Neuron (in vitro differentiated cells): ENCODE measurements around the gene TMEM92.

ENCODE experiments used
- H2AFZ ChIP-seq: one replicate; pipeline ENCODE4 v1.6.1; 2013; ENCODE audit warnings: low read depth, mild to moderate bottlenecking, inconsistent platforms, low read length, moderate library complexity
- H3K27me3 ChIP-seq: one replicate; pipeline ENCODE4 v1.6.1; 2013; ENCODE audit warnings: low read length; ENCODE audit not compliant: insufficient read depth
- H3K36me3 ChIP-seq: one replicate; pipeline ENCODE4 v1.6.1; 2013; ENCODE audit warnings: low read length; ENCODE audit not compliant: insufficient read depth
- H3K4me1 ChIP-seq: one replicate; pipeline ENCODE4 v1.6.1; 2013; ENCODE audit warnings: low read length; ENCODE audit not compliant: insufficient read depth
- H3K4me3 ChIP-seq: 2 replicates; pipeline ENCODE4 v1.5.1; 2013; ENCODE audit warnings: mild to moderate bottlenecking, low read length, moderate library complexity
- H3K9me3 ChIP-seq: one replicate; pipeline ENCODE4 v1.6.1; 2013; ENCODE audit warnings: low read length

The TMEM92 gene

DNA sequence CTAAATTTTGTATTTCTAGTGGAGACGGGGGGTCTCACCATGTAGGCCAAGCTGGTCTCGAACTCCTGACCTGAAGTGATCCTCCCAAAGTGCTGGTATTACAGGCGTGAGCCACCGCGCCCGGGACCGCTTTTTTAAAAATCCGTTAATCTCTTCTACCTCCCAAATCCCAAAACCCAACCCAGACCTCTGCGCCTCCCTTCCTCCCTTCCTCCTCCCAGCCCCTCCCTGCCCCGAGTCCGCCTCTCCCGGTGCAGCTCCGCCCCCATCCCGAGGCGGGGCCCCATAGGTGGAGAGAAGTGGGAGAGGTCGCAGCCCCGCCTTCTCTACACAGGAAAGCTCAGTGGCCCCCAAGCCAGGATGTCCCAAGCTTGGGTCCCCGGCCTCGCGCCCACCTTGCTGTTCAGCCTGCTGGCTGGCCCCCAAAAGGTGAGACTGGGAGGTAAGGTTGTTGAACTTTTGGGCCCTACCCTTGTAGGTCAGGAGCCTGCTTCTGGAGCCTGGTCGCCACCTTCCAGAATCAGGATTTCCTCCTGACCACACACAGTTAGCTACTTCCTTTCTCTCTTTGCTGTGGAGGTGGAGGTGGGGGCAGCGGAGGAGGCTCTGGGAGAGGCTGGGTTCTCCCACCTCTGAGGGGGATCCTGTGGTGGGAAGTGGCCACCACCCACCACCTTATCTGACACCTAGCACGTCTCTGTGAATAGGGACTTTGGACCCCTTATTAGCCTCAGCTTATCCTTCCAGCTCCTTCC lies at the start of gene TMEM92:
TSS of gene TMEM92 (plus strand) at position 325 of the 755 bp plus-strand sequence. CDS start at position 361, 36 bp downstream.
- Histone ChIP-seq H3K4me1 (peaks cover 13% of the 10 kb centered on the region), H3K36me3 (no peaks in the 10 kb centered on the region), H2AFZ (peak within 1 kb of the TSS; percentile 13), H3K4me3 (no peak within 1 kb of the TSS), H3K27me3 (peaks cover 55% of the 10 kb centered on the region), H3K9me3 (no peaks in the 10 kb centered on the region)

GRCh38 chr17:50225701-50226240 lies 48.5 kb upstream of the TMEM92 start:
- peaks cover 3% of the 10 kb centered on the region for H3K9me3 ChIP-seq
- no peaks in the 10 kb centered on the region for H3K36me3 ChIP-seq
- no peaks in the 10 kb centered on the region for H3K4me1 ChIP-seq
- H2AFZ ChIP-seq: no peak overlapping the region
- no peaks in the 10 kb centered on the region for H3K27me3 ChIP-seq
- H3K4me3 ChIP-seq: no peak overlapping the region

- Histone ChIP-seq H3K36me3 (no peaks in the 10 kb centered on the region), H3K27me3 (no peaks in the 10 kb centered on the region), H3K4me1 (no peaks in the 10 kb centered on the region), H3K9me3 (no peaks in the 10 kb centered on the region), H3K4me3 (no peak overlapping the region), H2AFZ (no peak overlapping the region)
Observed at GRCh38 chr17:50234581-50234980, 39.7 kb upstream of the TMEM92 start.

DNA sequence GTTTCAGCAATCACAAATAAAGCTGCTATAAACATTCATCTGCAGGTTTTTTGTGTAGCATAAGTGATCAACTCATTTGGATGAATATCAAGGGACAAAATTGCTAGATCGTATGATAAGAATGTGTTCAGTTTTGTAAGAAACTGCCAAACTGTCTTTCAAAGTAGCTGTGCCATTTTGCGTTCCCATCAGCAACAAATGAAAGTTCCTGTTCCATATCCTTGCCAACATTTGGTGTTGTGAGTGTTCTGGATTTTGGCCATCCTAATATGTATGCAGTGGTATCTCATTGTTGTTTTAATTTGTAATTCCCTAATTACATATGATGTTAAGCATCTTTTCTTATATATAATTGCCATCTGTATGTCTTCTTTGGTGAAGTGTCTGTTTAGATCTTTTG lies 36.4 kb upstream of the TMEM92 start:
- H2AFZ ChIP-seq: no peak overlapping the region
- H3K4me1 ChIP-seq: no peaks in the 10 kb centered on the region
- H3K27me3 ChIP-seq: no peaks in the 10 kb centered on the region
- no peaks in the 10 kb centered on the region for H3K9me3 ChIP-seq
- no peak overlapping the region for H3K4me3 ChIP-seq
- H3K36me3 ChIP-seq: no peaks in the 10 kb centered on the region

- H3K9me3 ChIP-seq: no peaks in the 10 kb centered on the region
- no peak overlapping the region for H3K4me3 ChIP-seq
- no peaks in the 10 kb centered on the region for H3K4me1 ChIP-seq
- no peaks in the 10 kb centered on the region for H3K36me3 ChIP-seq
- no peak overlapping the region for H2AFZ ChIP-seq
- no peaks in the 10 kb centered on the region for H3K27me3 ChIP-seq
Observed at GRCh38 chr17:50238601-50239280, 35.5 kb upstream of the TMEM92 start.

- Histone ChIP-seq H3K4me1 (no peaks in the 10 kb centered on the region), H3K27me3 (no peaks in the 10 kb centered on the region), H2AFZ (no peak overlapping the region), H3K9me3 (no peaks in the 10 kb centered on the region), H3K4me3 (no peak overlapping the region), H3K36me3 (no peaks in the 10 kb centered on the region)
Observed at GRCh38 chr17:50239937-50240336, 34.3 kb upstream of the TMEM92 start.

DNA sequence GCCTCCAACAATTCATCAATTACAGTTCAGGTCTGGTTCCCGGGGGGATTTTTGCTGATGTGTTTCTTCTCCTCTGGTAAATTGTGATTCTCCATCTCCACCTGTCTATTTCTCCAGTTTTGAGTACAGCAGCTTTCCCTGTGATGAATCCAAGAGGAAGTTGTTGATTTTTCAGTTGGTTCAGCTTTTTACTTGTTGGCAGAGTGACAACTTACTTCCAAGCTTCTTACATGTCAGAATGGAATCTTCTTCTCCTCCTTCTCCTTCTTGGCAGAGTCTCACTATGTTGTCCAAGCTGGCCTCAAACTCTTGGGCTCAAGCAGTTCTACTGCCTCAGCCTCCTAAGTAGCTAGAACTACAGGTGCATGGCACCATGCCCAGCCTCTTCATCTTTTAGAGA lies 33.4 kb upstream of the TMEM92 start:
- Histone ChIP-seq H3K27me3 (no peaks in the 10 kb centered on the region), H3K4me1 (no peaks in the 10 kb centered on the region), H3K9me3 (no peaks in the 10 kb centered on the region), H3K4me3 (no peak overlapping the region), H3K36me3 (no peaks in the 10 kb centered on the region), H2AFZ (no peak overlapping the region)

DNA sequence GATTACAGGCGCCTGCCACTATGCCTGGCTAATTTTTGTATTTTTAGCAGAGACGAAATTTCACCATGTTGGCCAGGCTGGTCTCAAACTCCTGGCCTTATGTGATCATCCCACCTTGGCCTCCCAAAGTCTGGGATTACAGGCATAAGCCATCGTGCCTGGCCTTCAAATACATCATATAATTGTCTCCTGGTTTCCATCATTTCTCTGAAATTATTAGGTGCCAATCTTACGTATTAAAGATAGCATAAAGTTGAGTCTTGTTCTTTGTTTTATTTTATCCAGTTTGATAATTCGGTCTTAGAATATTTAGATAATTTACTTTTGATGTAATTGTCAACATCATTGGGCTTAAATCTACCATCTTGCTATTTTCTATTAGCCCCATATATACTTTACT lies 32.8 kb upstream of the TMEM92 start:
- Histone ChIP-seq H3K36me3 (no peaks in the 10 kb centered on the region), H3K4me1 (no peaks in the 10 kb centered on the region), H3K27me3 (no peaks in the 10 kb centered on the region), H3K9me3 (no peaks in the 10 kb centered on the region), H2AFZ (no peak overlapping the region), H3K4me3 (no peak overlapping the region)

- no peaks in the 10 kb centered on the region for H3K4me1 ChIP-seq
- H3K27me3 ChIP-seq: no peaks in the 10 kb centered on the region
- H3K9me3 ChIP-seq: no peaks in the 10 kb centered on the region
- H2AFZ ChIP-seq: no peak overlapping the region
- no peak overlapping the region for H3K4me3 ChIP-seq
- H3K36me3 ChIP-seq: no peaks in the 10 kb centered on the region
Observed at GRCh38 chr17:50244771-50245170, 29.5 kb upstream of the TMEM92 start.

DNA sequence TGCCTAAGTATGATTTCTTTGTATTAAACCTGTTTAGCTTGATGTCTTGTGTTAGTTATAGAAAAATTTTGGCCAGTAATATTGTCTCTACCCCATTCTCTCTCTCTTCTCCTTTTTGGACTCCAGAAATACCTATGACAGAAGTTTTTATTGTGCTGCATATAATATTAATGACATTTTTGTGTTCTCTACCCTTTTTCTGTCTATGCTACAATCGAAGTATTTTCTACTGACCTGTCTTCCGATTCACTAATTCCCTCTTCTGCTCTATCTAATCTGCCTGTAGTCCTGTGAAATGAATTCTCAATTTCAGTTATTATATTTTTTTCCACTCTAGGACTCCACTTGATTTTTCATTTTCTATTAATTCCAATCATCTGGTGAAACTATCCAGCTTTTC lies 26.0 kb upstream of the TMEM92 start:
- no peaks in the 10 kb centered on the region for H3K27me3 ChIP-seq
- H3K4me1 ChIP-seq: no peaks in the 10 kb centered on the region
- no peak overlapping the region for H2AFZ ChIP-seq
- no peak overlapping the region for H3K4me3 ChIP-seq
- H3K9me3 ChIP-seq: no peaks in the 10 kb centered on the region
- no peaks in the 10 kb centered on the region for H3K36me3 ChIP-seq

- Histone ChIP-seq H2AFZ (no peak overlapping the region), H3K36me3 (no peaks in the 10 kb centered on the region), H3K4me3 (no peak overlapping the region), H3K4me1 (no peaks in the 10 kb centered on the region), H3K27me3 (peaks cover 2% of the 10 kb centered on the region), H3K9me3 (no peaks in the 10 kb centered on the region)
Observed at GRCh38 chr17:50252781-50253180, 21.5 kb upstream of the TMEM92 start.

DNA sequence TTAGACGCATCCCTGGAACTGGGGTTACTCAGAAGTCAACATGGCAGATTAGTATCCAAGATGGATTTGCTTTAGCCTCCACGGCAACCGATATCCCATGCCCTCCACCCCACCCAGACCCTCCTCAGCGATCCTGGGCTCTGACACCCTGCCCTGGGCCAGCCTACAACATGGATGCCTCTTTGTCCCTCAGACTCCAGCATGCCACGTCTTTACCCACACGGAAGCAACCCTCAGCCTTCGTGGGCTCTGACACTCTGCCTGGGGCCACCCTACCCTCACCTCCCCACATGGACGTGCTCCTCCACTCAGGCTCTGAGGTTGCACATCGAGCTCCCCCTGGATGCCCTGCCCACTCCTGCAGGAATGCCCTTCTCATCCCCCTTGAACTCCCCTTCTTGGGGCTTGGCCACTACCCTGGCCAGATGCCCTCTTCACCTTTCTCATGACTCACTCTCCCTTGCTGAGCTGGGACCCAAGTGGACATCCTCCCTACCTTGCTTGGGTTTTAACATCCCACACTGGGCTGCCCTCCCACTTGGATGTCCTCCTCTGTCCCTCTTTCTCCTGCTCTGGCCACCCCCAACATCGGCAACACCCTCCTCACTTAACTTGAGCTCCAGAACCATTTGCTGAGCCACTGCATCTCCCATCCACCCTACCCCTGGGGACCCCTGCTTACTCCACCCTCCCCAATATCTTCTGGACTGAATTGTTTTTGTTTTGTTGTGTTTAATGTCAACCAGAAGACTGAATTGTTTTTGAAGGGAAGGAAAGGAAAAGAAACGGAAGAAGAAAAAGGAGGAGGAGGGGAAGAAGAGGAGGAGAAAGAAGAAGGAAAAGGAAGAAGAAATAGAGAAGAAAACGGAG lies 18.3 kb upstream of the TMEM92 start:
- no peak overlapping the region for H3K4me3 ChIP-seq
- peaks cover 10% of the 10 kb centered on the region for H3K27me3 ChIP-seq
- no peaks in the 10 kb centered on the region for H3K4me1 ChIP-seq
- H3K9me3 ChIP-seq: no peaks in the 10 kb centered on the region
- H2AFZ ChIP-seq: no peak overlapping the region
- H3K36me3 ChIP-seq: no peaks in the 10 kb centered on the region
